A549 (cell line): Measurements from ENCODE around the gene PXT1. TPM values are rescaled to one million over a fixed set of nuclear protein-coding genes. Genes with fewer than 3 reads are reported as not detected.
A peak's percentile ranks its signal among the peaks of the same experiment; 100 is the strongest.

Source experiments
- ATAC-seq, 2 experiments: fragments of 200-7000 bp in 1 of 2; fragments of >200 bp in 1 of 2; cut with Nextera tagmentation in 1 of 2; cut with Tn5 transposase in 1 of 2; 3 replicates each; pipeline versions ENCODE4 v1.8.0 to v1.9.1; 2018 to 2020; ENCODE audit warnings: mild to moderate bottlenecking in 1 of 2, moderate library complexity in 1 of 2
- CTCF ChIA-PET: fragments of 300-600 bp; sonication (Branson Sonifier 250); formaldehyde crosslinking; extraction: SDS; loops from one replicate; lab custom pipeline; 2021; ENCODE audit warnings: antibody characterized with exemption, inconsistent platforms; lab: Yijun Ruan, JAX
- POLR2A ChIA-PET: fragments of 350-600 bp; formaldehyde crosslinking; extraction: SDS; loops from one replicate; lab custom pipeline; 2021; ENCODE audit warnings: antibody characterized with exemption, inconsistent platforms; lab: Yijun Ruan, JAX
- DNase-seq, 2 experiments: peaks; one replicate each; pipeline versions ENCODE4 v3.0.0 to v3.0.0-alpha.2; 2011 to 2016; ENCODE audit warnings: low read depth in 1 of 2, low spot score in 1 of 2
- FAIRE-seq: peaks from 2 replicates; lab custom pipeline; 2011; peaks lifted over from hg19 to GRCh38; lab: Jason Lieb, UNC
- H3K27ac ChIP-seq, 2 experiments: fragments of >200 bp; sonication (Bioruptor Twin); formaldehyde crosslinking; 3 replicates each; pipeline ENCODE4 v1.5.1; 2016 to 2017
- H3K4me1 ChIP-seq: fragments of >200 bp; sonication (Bioruptor Twin); formaldehyde crosslinking; 3 replicates; pipeline ENCODE4 v1.6.1; 2016
- H3K4me2 ChIP-seq: fragments of >200 bp; sonication (Bioruptor Twin); formaldehyde crosslinking; 3 replicates; pipeline ENCODE4 v1.6.1; 2016
- H3K4me3 ChIP-seq: fragments of >200 bp; sonication (Bioruptor Twin); formaldehyde crosslinking; 3 replicates; pipeline ENCODE4 v1.5.1; 2016
- H3K9me3 ChIP-seq: fragments of >200 bp; sonication (Bioruptor Twin); formaldehyde crosslinking; 3 replicates; pipeline ENCODE4 v1.6.1; 2016
- CBX2 ChIP-seq: fragments of 200-600 bp; sonication (generic); IDR thresholded peaks from 2 replicates; pipeline ENCODE4 v1.6.1; 2016; ENCODE audit warnings: low read depth, mild to moderate bottlenecking, borderline replicate concordance
- CEBPB ChIP-seq, 2 experiments: fragments of >200 bp in 1 of 2; sonication (Bioruptor Twin) in 1 of 2; formaldehyde crosslinking in 1 of 2; IDR thresholded peaks; 2 replicates each; pipeline ENCODE4 v1.6.1; 2012 to 2016
- CHD2 ChIP-seq: fragments of 150-350 bp; IDR thresholded peaks from 2 replicates; pipeline ENCODE4 v1.6.1; 2014; ENCODE audit warnings: low read length; ENCODE audit not compliant: partially characterized antibody
- ESRRA ChIP-seq: fragments of 150-350 bp; IDR thresholded peaks from 2 replicates; pipeline ENCODE4 v1.6.1; 2014; ENCODE audit warnings: mild to moderate bottlenecking, low read length, borderline replicate concordance
- HDAC2 ChIP-seq: fragments of 200-600 bp; sonication (generic); IDR thresholded peaks from 2 replicates; pipeline ENCODE4 v1.6.1; 2016
- HOXB13 ChIP-seq: fragments of 250-450 bp; sonication (Bioruptor Pico); IDR thresholded peaks from 2 replicates; pipeline ENCODE4 v1.5.0; 2020; ENCODE audit warnings: low read depth, mild to moderate bottlenecking, moderate library complexity
- JUNB ChIP-seq: fragments of >200 bp; sonication (Bioruptor Twin); formaldehyde crosslinking; IDR thresholded peaks from 2 replicates; pipeline ENCODE4 v1.6.1; 2016
- MAZ ChIP-seq: fragments of 150-350 bp; IDR thresholded peaks from 2 replicates; pipeline ENCODE4 v1.6.1; 2014; ENCODE audit warnings: antibody characterized with exemption, low read depth, low read length, borderline replicate concordance
- NFE2L2 ChIP-seq: fragments of 150-350 bp; conservative IDR thresholded peaks from 2 replicates; pipeline ENCODE4 v1.6.1; 2014; ENCODE audit warnings: low read length
- NPAS2 ChIP-seq: fragments of 250-450 bp; sonication (Bioruptor Pico); IDR thresholded peaks from 2 replicates; pipeline ENCODE4 v1.8.0; 2022; ENCODE audit warnings: mild to moderate bottlenecking, moderate library complexity, borderline replicate concordance
- NR3C1 ChIP-seq: fragments of >200 bp; sonication (Bioruptor Twin); formaldehyde crosslinking; IDR thresholded peaks from 3 replicates; pipeline ENCODE4 v1.6.1; 2017
- POLR2A ChIP-seq: IDR thresholded peaks from 2 replicates; pipeline ENCODE4 v1.6.1; 2012; ENCODE audit warnings: mild to moderate bottlenecking, low read length
- RAD21 ChIP-seq, 2 experiments: fragments of >200 bp in 1 of 2; sonication (Bioruptor Twin) in 1 of 2; formaldehyde crosslinking in 1 of 2; IDR thresholded peaks in 1 of 2; conservative IDR thresholded peaks in 1 of 2; 2 replicates in 1 of 2; 3 replicates in 1 of 2; pipeline ENCODE4 v1.6.1; 2012 to 2018; ENCODE audit warnings: inconsistent platforms in 1 of 2
- RFX5 ChIP-seq: fragments of 450-650 bp; IDR thresholded peaks from 2 replicates; pipeline ENCODE4 v1.7.1; 2014; ENCODE audit warnings: antibody characterized with exemption, mild to moderate bottlenecking, moderate library complexity
- RNF2 ChIP-seq: fragments of 200-600 bp; sonication (generic); IDR thresholded peaks from 2 replicates; pipeline ENCODE4 v1.6.1; 2016; ENCODE audit warnings: low read depth, mild to moderate bottlenecking, antibody characterized with exemption, moderate library complexity, borderline replicate concordance
- SMC3 ChIP-seq: fragments of >200 bp; sonication (Bioruptor Twin); formaldehyde crosslinking; IDR thresholded peaks from 3 replicates; pipeline ENCODE4 v1.6.1; 2018; ENCODE audit warnings: inconsistent platforms
- SREBF2 ChIP-seq: fragments of 450-650 bp; IDR thresholded peaks from 2 replicates; pipeline ENCODE4 v1.6.1; 2014; ENCODE audit warnings: mild to moderate bottlenecking, moderate library complexity
- TFCP2L1 ChIP-seq: fragments of 250-450 bp; sonication (Bioruptor Pico); IDR thresholded peaks from 2 replicates; pipeline ENCODE4 v1.5.0; 2021; ENCODE audit warnings: mild to moderate bottlenecking
- ZC3H11A ChIP-seq: fragments of 450-650 bp; IDR thresholded peaks from 2 replicates; pipeline ENCODE4 v1.6.1; 2014; ENCODE audit warnings: antibody characterized with exemption, mild to moderate bottlenecking
- ZFP36 ChIP-seq: fragments of 450-650 bp; IDR thresholded peaks from 2 replicates; pipeline ENCODE4 v1.6.1; 2014; ENCODE audit warnings: borderline replicate concordance; ENCODE audit not compliant: partially characterized antibody
- WGBS: methylation state at CpG from one replicate; pipeline ENCODE4 v1.1.6; 2017; ENCODE audit errors: missing lambda C conversion rate; 5-methylcytosine and 5-hydroxymethylcytosine counted together
- polyA plus RNA-seq, 4 experiments: library from polyadenylated mRNA; depleted of rRNA in 3 of 4; stranded (reverse); fragments of >200 nt; fragmentation: RNase III in 1 of 4; extraction: RNeasy Plus Mini Kit Qiagen cat#74134 plus additional on column Dnase treatment in 1 of 4; gene quantifications; 2 replicates in 3 of 4; 3 replicates in 1 of 4; pipeline ENCODE4 v1.2.3, GENCODE V29; 2011 to 2017
- TF ChIP-seq, protein P1 (sequence below): fragments of >200 bp; sonication (Bioruptor Twin); formaldehyde crosslinking; IDR thresholded peaks from 2 replicates; pipeline ENCODE4 v1.6.1; 2016
- TF ChIP-seq, protein P2 (sequence below): IDR thresholded peaks from 2 replicates; pipeline ENCODE4 v1.6.1; 2012; ENCODE audit warnings: low read depth, borderline replicate concordance
- TF ChIP-seq, protein P3 (sequence below): fragments of 450-650 bp; IDR thresholded peaks from 2 replicates; pipeline ENCODE4 v1.6.1; 2014; ENCODE audit warnings: antibody characterized with exemption
- TF ChIP-seq, protein P4 (sequence below): fragments of 250-450 bp; sonication (Bioruptor Pico); IDR thresholded peaks from 2 replicates; pipeline ENCODE4 v1.5.0; 2020; ENCODE audit warnings: low read depth, mild to moderate bottlenecking, moderate library complexity
- TF ChIP-seq, protein P5 (sequence below): fragments of >200 bp; sonication (Bioruptor Twin); formaldehyde crosslinking; IDR thresholded peaks from 3 replicates; pipeline ENCODE4 v1.5.1; 2016
- TF ChIP-seq, protein P6 (sequence below): fragments of 150-350 bp; IDR thresholded peaks from 2 replicates; pipeline ENCODE4 v1.6.1; 2014; ENCODE audit warnings: low read depth, mild to moderate bottlenecking, low read length
- TF ChIP-seq, protein P7 (sequence below): IDR thresholded peaks from 2 replicates; pipeline ENCODE4 v1.6.1; 2012

PXT1 gene
- polyA plus RNA-seq, 2 of the 4 experiments (the other 2 are of a cell fraction): not detected

DNA sequence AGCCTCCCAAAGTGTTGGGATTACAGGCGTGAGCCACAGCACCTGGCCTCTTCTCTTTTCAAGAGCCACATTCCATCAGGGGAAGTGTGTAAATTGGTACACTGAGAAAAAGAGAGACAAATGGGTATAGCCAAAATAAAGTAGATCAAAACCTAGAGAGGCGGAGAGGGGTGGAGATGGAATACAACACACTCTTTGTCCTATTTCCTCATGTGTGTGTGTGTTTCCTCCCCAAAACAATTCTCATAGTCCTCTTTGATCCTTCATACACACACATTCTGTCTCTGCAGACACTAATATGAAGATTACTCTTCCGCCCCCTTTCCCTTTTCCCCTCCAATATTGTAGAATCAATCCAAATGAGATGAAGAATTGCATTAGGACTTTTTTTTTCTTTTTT is 16.0 kb downstream of the PXT1 start:
- no peak for ATAC-seq
- H3K9me3 ChIP-seq: no peaks in the 10 kb centered on the region
- H3K27ac ChIP-seq: no peak overlapping the region
- H3K4me1 ChIP-seq: peaks cover 15% of the 10 kb centered on the region
- 85% methylated on average over 3 of the region's 3 CpGs for whole genome bisulfite sequencing
- ChIA-PET POLR2A (no interaction called here), CTCF (no interaction called here)
- FAIRE-seq: no peak
- DNase-seq: no peak
- no peak overlapping the region for H3K4me3 ChIP-seq
- TF ChIP-seq, protein P1, sequence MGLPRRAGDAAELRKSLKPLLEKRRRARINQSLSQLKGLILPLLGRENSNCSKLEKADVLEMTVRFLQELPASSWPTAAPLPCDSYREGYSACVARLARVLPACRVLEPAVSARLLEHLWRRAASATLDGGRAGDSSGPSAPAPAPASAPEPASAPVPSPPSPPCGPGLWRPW: no peak
- TF ChIP-seq, protein P2, sequence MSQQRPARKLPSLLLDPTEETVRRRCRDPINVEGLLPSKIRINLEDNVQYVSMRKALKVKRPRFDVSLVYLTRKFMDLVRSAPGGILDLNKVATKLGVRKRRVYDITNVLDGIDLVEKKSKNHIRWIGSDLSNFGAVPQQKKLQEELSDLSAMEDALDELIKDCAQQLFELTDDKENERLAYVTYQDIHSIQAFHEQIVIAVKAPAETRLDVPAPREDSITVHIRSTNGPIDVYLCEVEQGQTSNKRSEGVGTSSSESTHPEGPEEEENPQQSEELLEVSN: no peak
- TF ChIP-seq NFE2L2 (no peak), MAZ (no peak), RAD21 (conservative IDR thresholded peaks at IDR 0.05 in 1 of 2, IDR thresholded peaks at IDR 0.05 in 1 of 2) (no peak), SREBF2 (no peak), RFX5 (no peak), RNF2 (no peak), NPAS2 (CRISPR knock-in tag) (no peak), ZC3H11A (no peak), CHD2 (no peak), CEBPB (IDR thresholded peaks at IDR 0.05) (no peak), TFCP2L1 (CRISPR knock-in tag) (no peak), JUNB (no peak), ZFP36 (no peak), NR3C1 (no peak), HDAC2 (no peak), ESRRA (no peak)
- TF ChIP-seq, protein P3, sequence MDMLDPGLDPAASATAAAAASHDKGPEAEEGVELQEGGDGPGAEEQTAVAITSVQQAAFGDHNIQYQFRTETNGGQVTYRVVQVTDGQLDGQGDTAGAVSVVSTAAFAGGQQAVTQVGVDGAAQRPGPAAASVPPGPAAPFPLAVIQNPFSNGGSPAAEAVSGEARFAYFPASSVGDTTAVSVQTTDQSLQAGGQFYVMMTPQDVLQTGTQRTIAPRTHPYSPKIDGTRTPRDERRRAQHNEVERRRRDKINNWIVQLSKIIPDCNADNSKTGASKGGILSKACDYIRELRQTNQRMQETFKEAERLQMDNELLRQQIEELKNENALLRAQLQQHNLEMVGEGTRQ: no peak
- TF ChIP-seq, protein P4, sequence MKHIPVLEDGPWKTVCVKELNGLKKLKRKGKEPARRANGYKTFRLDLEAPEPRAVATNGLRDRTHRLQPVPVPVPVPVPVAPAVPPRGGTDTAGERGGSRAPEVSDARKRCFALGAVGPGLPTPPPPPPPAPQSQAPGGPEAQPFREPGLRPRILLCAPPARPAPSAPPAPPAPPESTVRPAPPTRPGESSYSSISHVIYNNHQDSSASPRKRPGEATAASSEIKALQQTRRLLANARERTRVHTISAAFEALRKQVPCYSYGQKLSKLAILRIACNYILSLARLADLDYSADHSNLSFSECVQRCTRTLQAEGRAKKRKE (CRISPR knock-in tag): no peak
- no peak overlapping the region for H3K4me2 ChIP-seq

DNA sequence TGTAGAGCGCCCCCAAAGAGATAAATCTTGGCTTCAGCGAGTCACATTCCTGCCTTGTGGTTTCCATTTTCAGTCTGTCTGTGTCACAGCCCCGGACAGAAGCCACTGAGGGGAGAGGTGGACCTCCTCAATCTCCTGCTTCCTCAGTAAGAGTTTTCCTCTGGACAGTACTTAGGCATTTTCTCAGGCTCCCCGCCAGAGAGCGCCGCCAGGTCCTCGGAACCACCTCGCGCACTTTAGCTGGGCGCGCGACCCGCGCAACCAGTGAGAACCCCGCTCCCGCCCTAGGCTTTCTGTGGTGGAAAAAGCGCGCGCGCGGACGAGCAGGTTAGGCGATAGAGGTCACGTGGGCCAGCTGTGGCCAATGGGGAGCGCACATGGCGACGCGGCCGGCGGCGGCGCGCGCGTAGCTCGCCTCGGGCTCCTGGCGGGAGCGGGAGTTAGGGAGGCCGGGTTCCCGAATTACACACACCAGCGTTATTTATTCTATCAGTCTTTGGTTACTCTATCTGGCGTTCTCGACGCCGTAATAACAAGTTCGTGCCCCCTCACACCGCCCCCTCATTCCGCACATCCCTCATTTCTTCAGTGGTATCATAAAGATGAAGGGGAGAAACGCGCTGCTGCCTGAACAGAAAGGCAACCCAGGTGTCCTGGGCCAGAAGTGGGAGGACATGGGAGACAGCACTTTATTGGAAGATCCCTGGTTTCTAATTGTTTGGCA is 19.4 kb downstream of the PXT1 start:
- CTCF ChIA-PET: interaction anchor here (0.6 to 2.7 kb wide), 18 partner anchors 9 to 336 kb away, joined by 3 to 11 read pairs (median 4); partner anchors contain the start of genes KCTD20 and PXT1
- peaks cover 15% of the 10 kb centered on the region for H3K4me1 ChIP-seq
- POLR2A ChIA-PET: interaction anchor here (0.7 to 1.7 kb wide), 8 partner anchors 18 to 255 kb away, joined by 3 to 13 read pairs (median 5); partner anchors contain the start of genes CDKN1A, KCTD20 and PXT1
- H3K27ac ChIP-seq: peak overlapping the region; percentile 72 to 90
- H3K4me3 ChIP-seq: peak overlapping the region; percentile 50
- H3K4me2 ChIP-seq: peak overlapping the region; percentile 96
- FAIRE-seq: no peak
- WGBS: under 1% methylated on average over 31 of the region's 51 CpGs
- peak; percentile 90 to 97 for DNase-seq
- H3K9me3 ChIP-seq: no peaks in the 10 kb centered on the region
- ATAC-seq: peak; percentile 97
- TF ChIP-seq TFCP2L1 (CRISPR knock-in tag): no peak
- TF ChIP-seq, protein P5, sequence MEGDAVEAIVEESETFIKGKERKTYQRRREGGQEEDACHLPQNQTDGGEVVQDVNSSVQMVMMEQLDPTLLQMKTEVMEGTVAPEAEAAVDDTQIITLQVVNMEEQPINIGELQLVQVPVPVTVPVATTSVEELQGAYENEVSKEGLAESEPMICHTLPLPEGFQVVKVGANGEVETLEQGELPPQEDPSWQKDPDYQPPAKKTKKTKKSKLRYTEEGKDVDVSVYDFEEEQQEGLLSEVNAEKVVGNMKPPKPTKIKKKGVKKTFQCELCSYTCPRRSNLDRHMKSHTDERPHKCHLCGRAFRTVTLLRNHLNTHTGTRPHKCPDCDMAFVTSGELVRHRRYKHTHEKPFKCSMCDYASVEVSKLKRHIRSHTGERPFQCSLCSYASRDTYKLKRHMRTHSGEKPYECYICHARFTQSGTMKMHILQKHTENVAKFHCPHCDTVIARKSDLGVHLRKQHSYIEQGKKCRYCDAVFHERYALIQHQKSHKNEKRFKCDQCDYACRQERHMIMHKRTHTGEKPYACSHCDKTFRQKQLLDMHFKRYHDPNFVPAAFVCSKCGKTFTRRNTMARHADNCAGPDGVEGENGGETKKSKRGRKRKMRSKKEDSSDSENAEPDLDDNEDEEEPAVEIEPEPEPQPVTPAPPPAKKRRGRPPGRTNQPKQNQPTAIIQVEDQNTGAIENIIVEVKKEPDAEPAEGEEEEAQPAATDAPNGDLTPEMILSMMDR: peak; percentile 65
- no peak for TF ChIP-seq NPAS2 (CRISPR knock-in tag)
- TF ChIP-seq CHD2: no peak
- TF ChIP-seq SMC3: peak; percentile 86
- TF ChIP-seq, protein P6, sequence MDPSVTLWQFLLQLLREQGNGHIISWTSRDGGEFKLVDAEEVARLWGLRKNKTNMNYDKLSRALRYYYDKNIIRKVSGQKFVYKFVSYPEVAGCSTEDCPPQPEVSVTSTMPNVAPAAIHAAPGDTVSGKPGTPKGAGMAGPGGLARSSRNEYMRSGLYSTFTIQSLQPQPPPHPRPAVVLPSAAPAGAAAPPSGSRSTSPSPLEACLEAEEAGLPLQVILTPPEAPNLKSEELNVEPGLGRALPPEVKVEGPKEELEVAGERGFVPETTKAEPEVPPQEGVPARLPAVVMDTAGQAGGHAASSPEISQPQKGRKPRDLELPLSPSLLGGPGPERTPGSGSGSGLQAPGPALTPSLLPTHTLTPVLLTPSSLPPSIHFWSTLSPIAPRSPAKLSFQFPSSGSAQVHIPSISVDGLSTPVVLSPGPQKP: no peak
- no peak for TF ChIP-seq HOXB13 (CRISPR knock-in tag)
- TF ChIP-seq, protein P7, sequence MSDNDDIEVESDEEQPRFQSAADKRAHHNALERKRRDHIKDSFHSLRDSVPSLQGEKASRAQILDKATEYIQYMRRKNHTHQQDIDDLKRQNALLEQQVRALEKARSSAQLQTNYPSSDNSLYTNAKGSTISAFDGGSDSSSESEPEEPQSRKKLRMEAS: peak; percentile 81
- TF ChIP-seq POLR2A: peak; percentile 65
- TF ChIP-seq HDAC2: no peak
- no peak for TF ChIP-seq RFX5
- no peak for TF ChIP-seq CBX2
- TF ChIP-seq, protein P3: peak; percentile 97
- TF ChIP-seq, protein P2: peak; percentile 86
